Stimulated activated CD8-positive, alpha-beta memory T cell treated with anti-CD3 and anti-CD28 coated beads, Interleukin-4, amount 100 ng/mL, for 48 hours (primary cell): ENCODE measurements around the gene DNAJC13.

Experiments
- DNase-seq: peaks from one replicate; pipeline ENCODE4 v3.0.0-alpha.2; 2020

The DNAJC13 gene

GRCh38 chr3:132469326-132469725 is 52.0 kb downstream of the DNAJC13 start:
- no peak for DNase-seq

GRCh38 chr3:132486099-132486498 is 68.8 kb downstream of the DNAJC13 start:
- no peak for DNase-seq

GRCh38 chr3:132488151-132488550 is 70.8 kb downstream of the DNAJC13 start:
- DNase-seq, result no peak

GRCh38 chr3:132499071-132499470 is 81.8 kb downstream of the DNAJC13 start:
- DNase-seq, result no peak

- DNase-seq, result no peak
Observed at GRCh38 chr3:132503559-132503958, 86.3 kb downstream of the DNAJC13 start.

GRCh38 chr3:132504375-132504933 is 87.2 kb downstream of the DNAJC13 start:
- no peak for DNase-seq

GRCh38 chr3:132507657-132508056 is 90.4 kb downstream of the DNAJC13 start:
- DNase-seq, result no peak

GRCh38 chr3:132509096-132509495 is 91.8 kb downstream of the DNAJC13 start:
- no peak for DNase-seq

GRCh38 chr3:132509506-132509905 is 92.2 kb downstream of the DNAJC13 start:
- DNase-seq, result no peak

- no peak for DNase-seq
Observed at GRCh38 chr3:132513057-132513456, 95.8 kb downstream of the DNAJC13 start.

GRCh38 chr3:132517311-132517710 is 100.0 kb downstream of the DNAJC13 start:
- DNase-seq, result no peak

GRCh38 chr3:132519914-132520313 is 102.6 kb downstream of the DNAJC13 start:
- DNase-seq, result no peak

GRCh38 chr3:132521901-132522300 is 104.6 kb downstream of the DNAJC13 start:
- no peak for DNase-seq

GRCh38 chr3:132522353-132522752 is 105.1 kb downstream of the DNAJC13 start:
- no peak for DNase-seq

GRCh38 chr3:132530624-132531023 is 113.3 kb downstream of the DNAJC13 start:
- no peak for DNase-seq

GRCh38 chr3:132535575-132536441 is 118.5 kb downstream of the DNAJC13 start:
- peak; percentile 70 for DNase-seq

- DNase-seq, result no peak
Observed at GRCh38 chr3:132536442-132537153, 119.3 kb downstream of the DNAJC13 start.

GRCh38 chr3:132537297-132537696 is 120.0 kb downstream of the DNAJC13 start:
- no peak for DNase-seq

GRCh38 chr3:132538072-132538471 is 120.8 kb downstream of the DNAJC13 start:
- DNase-seq, result no peak

- DNase-seq, result no peak
Observed at GRCh38 chr3:132539681-132540080, 122.4 kb downstream of the DNAJC13 start.

GRCh38 chr3:132542577-132542976 is 125.3 kb downstream of the DNAJC13 start:
- DNase-seq, result no peak

- DNase-seq, result no peak
Observed at GRCh38 chr3:132543011-132543739, 125.9 kb downstream of the DNAJC13 start.

GRCh38 chr3:132544130-132544529 is 126.8 kb downstream of the DNAJC13 start:
- DNase-seq, result no peak
